ENCODE results near the gene BPIFB3.

- no peak for TF ChIP-seq JUNB (CRISPR knock-in tag; IDR thresholded peaks at IDR 0.05; ENCODE audit: borderline replicate concordance)
- TF ChIP-seq CTCF (CRISPR knock-in tag; IDR thresholded peaks at IDR 0.05): no peak
Measured at GRCh38 chr20:33097001-33097400, 43.3 kb downstream of the BPIFB3 start.
